Measurements from ENCODE around the gene CLCN6. TPM values are rescaled to one million over a fixed set of nuclear protein-coding genes. Genes with fewer than 3 reads are reported as not detected.

The CLCN6 gene
- total RNA-seq, 2 donors from 2014 or later, result 8.4 to 14.5 TPM

DNA sequence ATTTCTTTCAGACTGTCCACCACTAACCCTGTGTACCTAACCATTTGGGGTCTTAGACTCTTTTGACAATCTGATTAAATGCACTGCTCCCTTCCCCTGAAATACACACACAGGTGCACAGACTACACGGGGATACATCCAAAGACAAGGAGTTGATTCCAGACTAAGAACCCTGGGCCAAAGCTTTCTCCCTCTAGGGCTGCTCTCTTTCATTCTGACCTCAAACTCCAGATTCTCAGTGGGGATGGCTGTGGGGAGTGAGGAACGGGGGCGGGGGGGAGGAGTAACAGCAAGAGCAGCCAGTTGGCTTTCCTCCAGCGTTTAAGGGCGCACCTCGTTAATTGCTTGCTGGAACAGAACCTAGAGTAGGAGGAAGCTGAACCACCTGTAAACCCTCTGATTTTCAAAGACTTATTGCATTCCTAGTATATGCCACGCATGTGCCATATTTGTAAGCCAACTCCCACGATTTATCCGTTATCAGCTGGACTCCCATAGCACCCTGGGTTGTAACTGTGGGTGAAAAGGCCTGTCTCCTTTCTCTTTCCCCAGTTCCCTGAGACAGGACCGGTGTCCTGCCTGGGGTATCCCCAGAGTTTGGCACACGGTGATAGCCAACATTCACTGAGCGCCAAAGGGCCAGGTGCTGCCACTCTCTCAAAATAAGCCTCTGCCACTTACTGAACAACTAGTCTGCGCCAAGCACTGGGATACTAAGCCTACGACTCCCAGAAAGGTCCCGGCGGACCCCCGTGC, 1.1 kb upstream of the CLCN6 start:
- peak; percentile 59 for DNase-seq
- TF ChIP-seq, protein P1, sequence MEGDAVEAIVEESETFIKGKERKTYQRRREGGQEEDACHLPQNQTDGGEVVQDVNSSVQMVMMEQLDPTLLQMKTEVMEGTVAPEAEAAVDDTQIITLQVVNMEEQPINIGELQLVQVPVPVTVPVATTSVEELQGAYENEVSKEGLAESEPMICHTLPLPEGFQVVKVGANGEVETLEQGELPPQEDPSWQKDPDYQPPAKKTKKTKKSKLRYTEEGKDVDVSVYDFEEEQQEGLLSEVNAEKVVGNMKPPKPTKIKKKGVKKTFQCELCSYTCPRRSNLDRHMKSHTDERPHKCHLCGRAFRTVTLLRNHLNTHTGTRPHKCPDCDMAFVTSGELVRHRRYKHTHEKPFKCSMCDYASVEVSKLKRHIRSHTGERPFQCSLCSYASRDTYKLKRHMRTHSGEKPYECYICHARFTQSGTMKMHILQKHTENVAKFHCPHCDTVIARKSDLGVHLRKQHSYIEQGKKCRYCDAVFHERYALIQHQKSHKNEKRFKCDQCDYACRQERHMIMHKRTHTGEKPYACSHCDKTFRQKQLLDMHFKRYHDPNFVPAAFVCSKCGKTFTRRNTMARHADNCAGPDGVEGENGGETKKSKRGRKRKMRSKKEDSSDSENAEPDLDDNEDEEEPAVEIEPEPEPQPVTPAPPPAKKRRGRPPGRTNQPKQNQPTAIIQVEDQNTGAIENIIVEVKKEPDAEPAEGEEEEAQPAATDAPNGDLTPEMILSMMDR (IDR thresholded peaks at IDR 0.05), result no peak

DNA sequence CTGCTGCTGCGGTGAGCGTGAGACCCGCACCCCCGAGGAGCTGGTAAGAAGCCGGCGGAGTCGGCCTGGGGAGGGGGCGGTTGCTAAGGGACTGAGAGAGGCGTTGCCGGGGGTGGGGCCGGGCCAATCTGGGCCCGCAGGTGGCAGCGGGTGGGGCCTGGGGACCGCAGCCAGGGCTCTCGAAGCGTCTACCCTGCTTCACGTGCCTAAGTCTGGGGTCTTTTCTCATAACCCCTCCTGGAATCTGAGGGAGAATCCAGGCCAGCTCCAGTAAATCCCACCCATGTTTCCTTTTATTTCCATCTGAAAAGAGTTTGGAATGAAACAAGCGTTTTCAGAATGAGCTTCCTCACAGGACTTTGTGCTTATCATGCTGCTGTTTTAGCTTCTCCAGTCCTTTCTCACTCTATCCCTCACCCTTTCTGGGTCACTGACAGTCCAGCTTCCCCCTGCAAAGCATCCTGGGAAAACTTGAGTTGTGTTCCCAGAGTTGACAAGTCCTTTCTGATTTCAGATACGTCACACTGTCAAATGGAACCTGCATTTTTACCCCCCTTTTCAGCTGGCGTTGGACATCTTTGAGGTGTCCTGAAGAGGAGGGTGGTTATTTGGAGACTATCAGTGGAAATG, 431 bp downstream of the CLCN6 start:
- Histone ChIP-seq H3K9ac (ENCODE audit: low read depth in 2 of 2, low read length in 2 of 2) (peak overlapping the region; percentile 80 to 96), H3K36me3 (no peaks in the 10 kb centered on the region), H3K27me3 (no peaks in the 10 kb centered on the region), H3K4me1 (peaks cover 20% of the 10 kb centered on the region), H3K27ac (peak overlapping the region; percentile 91), H3K9me3 (no peaks in the 10 kb centered on the region), H3K4me3 (peak overlapping the region; percentile 55)
- intact Hi-C loops (cut with DNase I), result no loop called here
- DNase-seq, result peak; percentile 58
- TF ChIP-seq, protein P1 (IDR thresholded peaks at IDR 0.05), result no peak

More for the DNA sequence above, 1.1 kb upstream of the CLCN6 start:
- Histone ChIP-seq H3K9ac (ENCODE audit: low read depth in 2 of 2, low read length in 2 of 2) (peak overlapping the region; percentile 96 to 99), H3K27me3 (no peaks in the 10 kb centered on the region), H3K4me1 (peaks cover 20% of the 10 kb centered on the region), H3K27ac (peak overlapping the region; percentile 91), H3K4me3 (peak overlapping the region; percentile 55), H3K36me3 (peaks cover 8% of the 10 kb centered on the region), H3K9me3 (no peaks in the 10 kb centered on the region)
- intact Hi-C loops (cut with DNase I), result no loop called here

DNA sequence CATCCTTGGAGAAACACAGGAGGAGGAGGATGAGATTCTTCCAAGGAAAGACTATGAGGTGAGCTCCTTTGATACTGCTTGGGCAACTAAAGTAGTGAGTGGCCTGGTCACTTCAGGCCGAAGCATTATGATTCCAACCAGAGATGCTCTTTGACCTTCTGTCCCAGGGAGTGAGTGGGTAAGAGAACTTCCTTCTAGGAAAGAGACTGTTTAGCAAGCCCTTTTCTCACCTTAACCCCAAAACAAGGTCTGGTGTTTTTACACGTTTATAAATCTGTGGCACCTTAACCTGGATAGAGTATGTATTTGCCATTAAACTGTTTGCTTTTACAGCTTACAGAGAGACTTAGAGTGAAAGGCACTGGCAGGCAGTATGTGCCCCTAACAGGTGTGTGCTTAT, 1.1 kb downstream of the CLCN6 start:
- peak; percentile 24 for DNase-seq
- no peaks in the 10 kb centered on the region for H3K36me3 ChIP-seq

DNA sequence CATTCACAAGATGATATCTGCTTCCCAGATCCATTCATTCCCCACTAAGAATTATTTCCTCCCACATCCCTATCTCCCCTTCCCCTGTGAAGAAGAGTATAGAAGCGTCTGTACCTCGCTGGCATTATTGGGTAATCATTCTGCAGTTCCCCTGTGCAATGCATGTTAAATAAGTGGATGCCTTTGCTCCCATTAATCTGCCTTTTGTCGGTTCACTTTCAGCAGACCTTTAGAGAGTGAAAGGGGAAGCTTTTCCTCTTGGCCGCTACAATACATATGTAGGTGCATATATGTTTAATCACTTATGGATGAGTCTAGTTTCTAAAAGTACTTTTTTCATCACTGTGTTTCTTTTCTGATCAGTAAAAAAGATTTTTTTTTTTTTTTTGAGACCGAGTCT, 7.0 kb downstream of the CLCN6 start:
- Histone ChIP-seq H3K9me3 (no peaks in the 10 kb centered on the region), H3K4me1 (no peaks in the 10 kb centered on the region), H3K36me3 (no peaks in the 10 kb centered on the region), H3K27ac (no peak overlapping the region), H3K27me3 (no peaks in the 10 kb centered on the region), H3K4me3 (no peak overlapping the region), H3K9ac (ENCODE audit: low read depth in 2 of 2, low read length in 2 of 2) (no peak overlapping the region)
- no peak for DNase-seq
- intact Hi-C loops (cut with DNase I), result no loop called here
- TF ChIP-seq, protein P1 (IDR thresholded peaks at IDR 0.05), result no peak

More for the DNA sequence above, 1.1 kb downstream of the CLCN6 start:
- intact Hi-C loops (cut with DNase I), result no loop called here
- Histone ChIP-seq H3K4me1 (peaks cover 20% of the 10 kb centered on the region), H3K27me3 (no peaks in the 10 kb centered on the region), H3K9me3 (no peaks in the 10 kb centered on the region), H3K4me3 (peak overlapping the region; percentile 55), H3K9ac (ENCODE audit: low read depth in 2 of 2, low read length in 2 of 2) (peak overlapping the region in 1 of 2 donors; percentile 96), H3K27ac (peak overlapping the region; percentile 91)
- TF ChIP-seq, protein P1 (IDR thresholded peaks at IDR 0.05), result no peak

DNA sequence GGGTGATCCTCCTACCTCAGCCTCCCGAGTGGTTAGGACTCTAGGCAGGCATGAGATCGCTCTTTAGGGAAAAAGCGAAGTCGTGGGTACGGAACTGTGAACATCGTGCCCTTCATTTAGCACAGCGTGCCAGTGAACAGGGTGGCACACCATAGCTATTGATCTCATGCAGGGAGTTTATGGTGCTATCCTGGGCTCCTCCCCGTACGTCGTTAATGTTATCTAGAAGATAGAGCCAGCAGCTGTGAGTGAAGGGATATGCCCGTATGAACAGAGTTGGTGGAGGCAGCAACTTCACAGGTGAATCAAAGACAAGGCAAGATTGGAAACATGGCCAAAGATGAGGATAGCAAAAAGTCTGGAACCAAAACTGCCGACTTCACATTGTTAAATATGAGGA, 11.2 kb downstream of the CLCN6 start:
- intact Hi-C loops (cut with DNase I), result no loop called here
- Histone ChIP-seq H3K4me1 (no peaks in the 10 kb centered on the region), H3K9me3 (no peaks in the 10 kb centered on the region), H3K36me3 (peaks cover 17% of the 10 kb centered on the region), H3K27ac (no peak overlapping the region), H3K9ac (ENCODE audit: low read depth in 2 of 2, low read length in 2 of 2) (no peak overlapping the region), H3K4me3 (no peak overlapping the region), H3K27me3 (no peaks in the 10 kb centered on the region)
- no peak for DNase-seq
- TF ChIP-seq, protein P1 (IDR thresholded peaks at IDR 0.05), result no peak
